Liver (tissue), 3 donors: ENCODE data around the gene RELL2.

ENCODE experiments used
- ATF3 ChIP-seq: IDR thresholded peaks from 2 replicates; pipeline ENCODE4 v1.6.1; 2016; ENCODE audit warnings: antibody characterized with exemption
- CTCF ChIP-seq: fragments of 150-350 bp; IDR thresholded peaks from 2 replicates; pipeline ENCODE4 v1.5.1; 2017; ENCODE audit warnings: improper control_type of control experiment, low read depth, low read length; ENCODE audit not compliant: missing input control
- EGR1 ChIP-seq, 2 donors: IDR thresholded peaks; 2 replicates each; pipeline ENCODE4 v1.6.1; 2016 to 2018; ENCODE audit warnings: antibody characterized with exemption in 2 of 2, low read depth in 2 of 2
- FOXA1 ChIP-seq: IDR thresholded peaks from 2 replicates; pipeline ENCODE4 v1.6.1; 2016; ENCODE audit warnings: antibody characterized with exemption
- GABPA ChIP-seq, 2 donors: IDR thresholded peaks in 1 of 2; conservative IDR thresholded peaks in 1 of 2; 2 replicates each; pipeline ENCODE4 v1.6.1; 2016; ENCODE audit warnings: antibody characterized with exemption in 2 of 2, mild to moderate bottlenecking in 1 of 2, moderate library complexity in 1 of 2
- JUND ChIP-seq, 2 donors: IDR thresholded peaks; 2 replicates each; pipeline ENCODE4 v1.6.1; 2016; ENCODE audit warnings: antibody characterized with exemption in 2 of 2
- MAX ChIP-seq: IDR thresholded peaks from 2 replicates; pipeline ENCODE4 v1.6.1; 2016; ENCODE audit warnings: antibody characterized with exemption
- NR2F2 ChIP-seq: IDR thresholded peaks from 2 replicates; pipeline ENCODE4 v1.6.1; 2016; ENCODE audit warnings: antibody characterized with exemption
- REST ChIP-seq: IDR thresholded peaks from 2 replicates; pipeline ENCODE4 v1.6.1; 2016; ENCODE audit warnings: antibody characterized with exemption, mild to moderate bottlenecking
- SP1 ChIP-seq: IDR thresholded peaks from 2 replicates; pipeline ENCODE4 v1.6.1; 2018; ENCODE audit warnings: antibody characterized with exemption, mild to moderate bottlenecking
- YY1 ChIP-seq: IDR thresholded peaks from 2 replicates; pipeline ENCODE4 v1.6.1; 2016; ENCODE audit warnings: antibody characterized with exemption, mild to moderate bottlenecking
- ZBTB33 ChIP-seq: IDR thresholded peaks from 2 replicates; pipeline ENCODE4 v1.6.1; 2016; ENCODE audit warnings: antibody characterized with exemption
- donor health status: healthy.
- donor health status: healthy.

- TF ChIP-seq MAX (no peak), CTCF (no peak), GABPA (IDR thresholded peaks at IDR 0.05 in 1 of 2, conservative IDR thresholded peaks at IDR 0.05 in 1 of 2) (no peak), ATF3 (no peak), NR2F2 (no peak), FOXA1 (no peak), REST (no peak), SP1 (no peak), EGR1 (IDR thresholded peaks at IDR 0.05; ENCODE audit: low read depth in 2 of 2) (no peak), YY1 (no peak), JUND (IDR thresholded peaks at IDR 0.05) (no peak), ZBTB33 (no peak)
These were observed 20.6 kb upstream of the RELL2 start for GRCh38 chr5:141615991-141616720.
